H1 (cell line): ENCODE measurements around the gene MYLK3. TPM values are rescaled to one million over a fixed set of nuclear protein-coding genes. Genes with fewer than 3 reads are reported as not detected.

Source experiments
- CTCF ChIA-PET: fragments of 300-600 bp; sonication (Branson Sonifier 250); formaldehyde crosslinking; loops from one replicate; lab custom pipeline; 2021; ENCODE audit not compliant: partially characterized antibody; lab: Charles Lee
- POLR2A ChIA-PET: fragments of 300-600 bp; sonication (Branson Sonifier 250); formaldehyde crosslinking; loops from one replicate; lab custom pipeline; 2021; ENCODE audit warnings: inconsistent platforms; ENCODE audit not compliant: partially characterized antibody; lab: Charles Lee
- DNase-seq, 2 experiments: peaks; one replicate each; pipeline versions ENCODE4 v3.0.0 to v3.0.0-alpha.2; 2010 to 2022; ENCODE audit warnings: low spot score in 2 of 2, low read depth in 1 of 2, mixed read lengths in 1 of 2
- FAIRE-seq: peaks from 2 replicates; lab custom pipeline; 2011; peaks lifted over from hg19 to GRCh38; lab: Jason Lieb, UNC
- H2AFZ ChIP-seq: 2 replicates; pipeline ENCODE4 v1.8.1; 2012; ENCODE audit warnings: low read length, inconsistent platforms
- H2AK5ac ChIP-seq: 2 replicates; pipeline ENCODE4 v1.6.1; 2013; ENCODE audit warnings: low read depth, low read length
- H2BK120ac ChIP-seq: replicated peaks from 2 replicates; pipeline ENCODE3; 2013; ENCODE audit warnings: low read depth, low read length, inconsistent platforms
- H2BK12ac ChIP-seq: 2 replicates; pipeline ENCODE4 v1.6.1; 2013; ENCODE audit warnings: low read depth, low read length
- H2BK15ac ChIP-seq: 2 replicates; pipeline ENCODE4 v1.6.1; 2013; ENCODE audit warnings: low read length
- H2BK20ac ChIP-seq: 2 replicates; pipeline ENCODE4 v1.6.1; 2013; ENCODE audit warnings: low read length
- H2BK5ac ChIP-seq: 2 replicates; pipeline ENCODE4 v1.6.1; 2013; ENCODE audit warnings: low read depth, low read length
- H3K14ac ChIP-seq: 2 replicates; pipeline ENCODE4 v1.6.1; 2013; ENCODE audit warnings: inconsistent platforms; ENCODE audit not compliant: insufficient read length
- H3K18ac ChIP-seq: 2 replicates; pipeline ENCODE4 v1.6.1; 2013; ENCODE audit warnings: low read length; ENCODE audit errors: extremely low read depth
- H3K23ac ChIP-seq: 2 replicates; pipeline ENCODE4 v1.6.1; 2013; ENCODE audit warnings: inconsistent platforms; ENCODE audit not compliant: insufficient read length
- H3K23me2 ChIP-seq: 2 replicates; pipeline ENCODE4 v1.6.1; 2013; ENCODE audit warnings: low read depth, low read length
- H3K27ac ChIP-seq: 2 replicates; pipeline ENCODE4 v1.6.1; 2011; ENCODE audit warnings: low read depth, low read length, inconsistent platforms
- H3K27me3 ChIP-seq, 4 experiments: replicated peaks in 1 of 4; 1 replicate in 1 of 4; 2 replicates in 3 of 4; pipeline versions ENCODE4 v1.6.1 to v1.8.1; 2011 to 2013; ENCODE audit warnings: low read length in 3 of 4, mild to moderate bottlenecking in 3 of 4, inconsistent platforms in 2 of 4, mixed read lengths in 2 of 4, moderate library complexity in 1 of 4; ENCODE audit not compliant: control insufficient read depth in 3 of 4, insufficient read depth in 3 of 4; ENCODE audit errors: extremely low read depth in 1 of 4
- H3K36me3 ChIP-seq, 4 experiments: 2 replicates each; pipeline versions ENCODE4 v1.6.1 to v1.8.1; 2011 to 2013; ENCODE audit warnings: mild to moderate bottlenecking in 4 of 4, low read length in 3 of 4, moderate library complexity in 2 of 4, control low read depth in 1 of 4, inconsistent platforms in 1 of 4; ENCODE audit not compliant: insufficient read depth in 4 of 4, control insufficient read depth in 2 of 4
- H3K4ac ChIP-seq: replicated peaks from 2 replicates; pipeline ENCODE3; 2013; ENCODE audit warnings: low read length, low read depth, mixed read lengths, inconsistent platforms; ENCODE audit not compliant: insufficient read length
- H3K4me1 ChIP-seq, 4 experiments: replicated peaks in 1 of 4; 1 replicate in 1 of 4; 2 replicates in 3 of 4; pipeline versions ENCODE4 v1.6.1 to v1.8.1; 2011 to 2013; ENCODE audit warnings: low read length in 3 of 4, inconsistent platforms in 2 of 4, mixed read lengths in 1 of 4; ENCODE audit not compliant: insufficient read depth in 4 of 4, control insufficient read depth in 3 of 4
- H3K4me2 ChIP-seq, 2 experiments: 2 replicates each; pipeline versions ENCODE4 v1.6.1 to v1.8.1; 2011 to 2013; ENCODE audit warnings: low read depth in 2 of 2, low read length in 2 of 2, control low read depth in 1 of 2, inconsistent platforms in 1 of 2, mild to moderate bottlenecking in 1 of 2; ENCODE audit not compliant: insufficient read depth in 1 of 2
- H3K4me3 ChIP-seq, 4 experiments: fragments of 200-600, 300-600 bp in 1 of 4; sonication (generic), shearing (Covaris generic), sonication (Bioruptor Twin) in 1 of 4; 2 replicates each; pipeline versions ENCODE4 v1.5.1 to v1.8.1; 2011 to 2016; ENCODE audit warnings: low read length in 4 of 4, low read depth in 3 of 4, control low read depth in 2 of 4, inconsistent platforms in 2 of 4, mild to moderate bottlenecking in 2 of 4, mixed read lengths in 1 of 4, moderate library complexity in 1 of 4; ENCODE audit not compliant: insufficient read depth in 2 of 4; ENCODE audit errors: extremely low read depth in 1 of 4
- H3K56ac ChIP-seq: replicated peaks from 2 replicates; pipeline ENCODE3; 2013; ENCODE audit warnings: low read depth, mild to moderate bottlenecking, mixed read lengths, low read length, inconsistent platforms; ENCODE audit not compliant: insufficient read length
- H3K79me1 ChIP-seq: 2 replicates; pipeline ENCODE4 v1.6.1; 2013; ENCODE audit warnings: low read depth, low read length, control low read depth
- H3K79me2 ChIP-seq, 2 experiments: 2 replicates each; pipeline versions ENCODE4 v1.6.1 to v1.8.1; 2012 to 2013; ENCODE audit warnings: low read length in 2 of 2, mild to moderate bottlenecking in 2 of 2, inconsistent platforms in 1 of 2; ENCODE audit not compliant: insufficient read depth in 2 of 2, control insufficient read depth in 1 of 2
- H3K9ac ChIP-seq, 4 experiments: replicated peaks in 1 of 4; 1 replicate in 1 of 4; 2 replicates in 3 of 4; pipeline versions ENCODE4 v1.6.1 to v1.8.1; 2011 to 2013; ENCODE audit warnings: low read depth in 3 of 4, low read length in 3 of 4, control low read depth in 2 of 4, mild to moderate bottlenecking in 2 of 4, moderate library complexity in 2 of 4, inconsistent platforms in 1 of 4; ENCODE audit errors: extremely low read depth in 1 of 4
- H3K9me3 ChIP-seq, 2 experiments: 2 replicates each; pipeline versions ENCODE4 v1.6.1 to v1.8.1; 2012 to 2013; ENCODE audit warnings: mild to moderate bottlenecking in 2 of 2, moderate library complexity in 2 of 2, control low read depth in 1 of 2, inconsistent platforms in 1 of 2, low read depth in 1 of 2, low read length in 1 of 2, mixed read lengths in 1 of 2; ENCODE audit not compliant: insufficient read depth in 2 of 2
- H4K20me1 ChIP-seq, 2 experiments: replicated peaks in 1 of 2; 2 replicates each; pipeline versions ENCODE3 to v1.8.1; 2011 to 2013; ENCODE audit warnings: inconsistent platforms in 2 of 2, low read length in 2 of 2, mild to moderate bottlenecking in 1 of 2; ENCODE audit not compliant: insufficient read depth in 2 of 2, control insufficient read depth in 1 of 2
- H4K5ac ChIP-seq: 2 replicates; pipeline ENCODE4 v1.6.1; 2013; ENCODE audit warnings: low read length, low read depth, mixed read lengths, inconsistent platforms; ENCODE audit not compliant: insufficient read length
- H4K8ac ChIP-seq: 2 replicates; pipeline ENCODE4 v1.8.0; 2013; ENCODE audit warnings: mild to moderate bottlenecking, moderate library complexity, low read length, inconsistent platforms; ENCODE audit not compliant: insufficient read depth; ENCODE audit errors: extremely low read depth
- H4K91ac ChIP-seq: replicated peaks from 2 replicates; pipeline ENCODE3; 2013; ENCODE audit warnings: low read length, mixed read lengths, inconsistent platforms; ENCODE audit not compliant: insufficient read length
- EZH2 ChIP-seq: fragments of 200-600 bp; sonication (generic); IDR thresholded peaks from 2 replicates; pipeline ENCODE4 v1.7.1; 2012; ENCODE audit warnings: low read depth, mild to moderate bottlenecking, moderate library complexity, low read length, inconsistent platforms; ENCODE audit not compliant: severe bottlenecking
- MAFK ChIP-seq: IDR thresholded peaks from 2 replicates; pipeline ENCODE4 v1.6.1; 2012; ENCODE audit warnings: low read depth, mild to moderate bottlenecking, improper control_type of control experiment, low read length
- RBBP5 ChIP-seq: IDR thresholded peaks from 2 replicates; pipeline ENCODE4 v1.7.1; 2012; ENCODE audit warnings: low read depth, mild to moderate bottlenecking, inconsistent platforms, low read length, moderate library complexity, borderline replicate concordance
- TAF7 ChIP-seq: optimal IDR thresholded peaks from 2 replicates; pipeline ENCODE3; 2011; ENCODE audit warnings: low read depth, mild to moderate bottlenecking, inconsistent platforms, low read length, moderate library complexity, borderline replicate concordance
- WGBS, 2 experiments: shearing (Covaris generic) in 1 of 2; methylation state at CpG; one replicate each; pipeline versions ENCODE4 v1.1.6 to v1.1.7; 2013 to 2015; ENCODE audit warnings: low lambda C conversion rate in 2 of 2, mixed read lengths in 2 of 2, inconsistent platforms in 1 of 2, low coverage in 1 of 2, missing lambda C conversion rate in 1 of 2; ENCODE audit not compliant: insufficient replicate concordance in 2 of 2, insufficient coverage in 1 of 2, insufficient read length in 1 of 2; ENCODE audit errors: extremely low coverage in 1 of 2, missing lambda C conversion rate in 1 of 2; 5-methylcytosine and 5-hydroxymethylcytosine counted together
- polyA plus RNA-seq, 7 experiments: library from polyadenylated mRNA; depleted of rRNA in 3 of 7; stranded (reverse) in 5 of 7; unstranded in 2 of 7; fragments of >200 nt in 5 of 7; fragments of 200-250 nt in 2 of 7; gene quantifications; 1 replicate in 5 of 7; 2 replicates in 1 of 7; 4 replicates in 1 of 7; pipeline versions ENCODE4 v1.2.1 to v1.2.3, GENCODE V29; 2011 to 2013; ENCODE audit warnings: missing spikeins in 2 of 7, mixed read lengths in 2 of 7
- total RNA-seq: library from RNA; stranded (reverse); fragmentation: NEBNext Ultra II Directional; extraction: Animal tissue kit (Norgen Biotek cat#: 25700); gene quantifications from 2 replicates; pipeline ENCODE4 v1.2.1, GENCODE V29; 2021

The MYLK3 gene
- total and polyA plus RNA-seq, 2 of the 8 experiments (the other 6 are each of a cell fraction or from before 2014, with no cell fraction given), result 0.14 to 0.35 TPM

DNA sequence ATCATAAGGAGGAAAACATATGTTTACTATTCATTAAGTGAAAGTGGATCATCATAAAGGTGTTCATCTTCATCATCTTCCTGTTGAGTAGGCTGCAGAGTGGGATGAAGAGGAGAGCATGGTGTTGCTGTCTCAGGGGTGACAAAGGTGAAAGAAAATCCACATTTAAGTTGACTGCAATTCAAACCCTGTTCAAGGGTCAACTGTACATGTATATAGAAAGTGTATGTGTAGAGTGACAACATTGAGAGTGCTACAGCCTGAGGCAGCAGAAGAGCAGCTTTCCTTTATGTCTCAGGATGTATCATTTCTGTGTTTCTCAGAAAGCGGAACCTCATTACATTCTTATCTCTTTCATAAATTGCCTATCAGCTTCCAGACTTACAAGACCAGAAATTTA is 41.5 kb downstream of the MYLK3 start:
- POLR2A ChIA-PET, result no interaction called here
- H4K5ac ChIP-seq, result no peak overlapping the region
- no peaks in the 10 kb centered on the region; a peak in 1 of 8 replicates for H3K36me3 ChIP-seq
- no peaks in the 10 kb centered on the region for H3K4me1 ChIP-seq
- no peak overlapping the region for H2AK5ac ChIP-seq
- H2BK12ac ChIP-seq, result no peak overlapping the region
- H3K4ac ChIP-seq, result no peak overlapping the region
- CTCF ChIA-PET, result interaction anchor here (1.3 kb wide), 1 partner anchor 37 kb away, joined by 3 read pairs; no protein-coding TSS in a partner anchor
- H3K56ac ChIP-seq, result no peak overlapping the region
- H2BK20ac ChIP-seq, result no peak overlapping the region
- H2BK15ac ChIP-seq, result no peak overlapping the region
- H4K20me1 ChIP-seq, result no peaks in the 10 kb centered on the region
- H3K4me2 ChIP-seq, result no peak overlapping the region
- H2BK120ac ChIP-seq, result no peak overlapping the region
- H2AFZ ChIP-seq, result no peak overlapping the region
- H3K9me3 ChIP-seq, result no peaks in the 10 kb centered on the region
- no peak overlapping the region for H3K9ac ChIP-seq
- no peak overlapping the region for H3K18ac ChIP-seq
- no peak overlapping the region for H3K23ac ChIP-seq
- H3K14ac ChIP-seq, result no peak overlapping the region
- no peak for FAIRE-seq
- no peak overlapping the region for H3K27ac ChIP-seq
- WGBS, 2 experiments, result 0% methylated on average over 1 of the region's 1 CpG; no CpG with 5 or more reads in 1 of the 2 experiments
- H2BK5ac ChIP-seq, result no peak overlapping the region
- DNase-seq, result no peak
- no peak overlapping the region for H4K91ac ChIP-seq
- no peaks in the 10 kb centered on the region for H3K23me2 ChIP-seq
- no peaks in the 10 kb centered on the region for H3K79me1 ChIP-seq
- H3K27me3 ChIP-seq, result no peaks in the 10 kb centered on the region
- H4K8ac ChIP-seq, result no peak overlapping the region
- TF ChIP-seq MAFK (no peak), TAF7 (no peak), RBBP5 (no peak), EZH2 (no peak)
- no peaks in the 10 kb centered on the region for H3K79me2 ChIP-seq
- no peak overlapping the region for H3K4me3 ChIP-seq
